ENCODE measurements around the gene SPDYE1. TPM values are rescaled to one million over a fixed set of nuclear protein-coding genes. Genes with fewer than 3 reads are reported as not detected.
A peak's percentile ranks its signal among the peaks of the same experiment; 100 is the strongest.
"Not testable (repeated sequence)": the region's sequence is repeated elsewhere in the genome, so short reads cannot be mapped to it uniquely, and the experiment has no call there.

Gene SPDYE1
- total and polyA plus RNA-seq, 8 donors: 1.4 to 2.5 (median 1.8) TPM; not detected in 2

DNA sequence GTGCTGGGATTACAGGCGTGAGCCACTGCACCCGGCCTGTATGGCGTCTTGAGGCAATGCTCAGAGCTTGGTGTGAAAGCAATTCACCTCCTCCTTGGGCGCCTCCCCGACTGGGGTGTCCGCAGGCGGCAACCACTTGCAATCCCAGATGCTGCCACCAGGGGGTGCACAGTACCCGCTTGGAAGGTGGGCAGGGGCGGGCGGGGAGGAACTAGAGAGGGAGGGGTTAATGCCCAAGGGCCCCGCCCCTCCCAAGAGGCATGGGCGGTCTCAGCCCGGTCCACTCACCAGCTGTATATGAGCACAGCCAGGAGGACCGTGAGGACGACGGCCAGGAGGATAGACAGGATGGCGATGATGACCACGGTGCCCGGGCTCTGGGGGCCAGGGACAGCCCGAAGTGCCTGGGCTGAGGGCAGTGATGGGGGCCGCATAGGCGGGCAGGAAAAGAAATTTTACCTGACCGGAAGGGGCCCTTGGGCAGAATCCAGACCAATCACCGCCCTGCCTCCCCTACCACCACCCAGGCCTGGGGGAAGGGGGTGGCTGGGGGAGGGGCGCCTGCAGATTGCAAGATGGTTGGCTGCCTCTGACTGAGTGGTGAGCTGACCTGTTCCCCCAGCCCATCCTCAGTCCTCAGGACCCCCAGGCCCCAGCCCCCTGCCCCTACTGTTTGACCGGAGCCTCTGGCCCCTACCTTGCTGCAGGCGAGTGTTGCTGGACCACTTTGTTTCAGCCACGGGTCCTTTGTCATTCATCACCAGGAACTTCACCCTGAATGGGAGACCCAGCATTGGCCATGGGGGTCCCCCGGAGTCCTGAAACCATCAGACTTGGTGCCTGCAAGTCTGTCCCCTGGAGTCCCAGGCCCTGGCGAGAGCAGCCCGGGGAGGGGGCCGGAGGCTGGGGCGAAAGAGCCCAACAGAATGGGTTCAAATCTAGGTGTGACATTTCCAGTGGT is 11.5 kb upstream of the SPDYE1 start:
- H3K27ac ChIP-seq; H3K9me3 ChIP-seq; H3K4me1 ChIP-seq; intact Hi-C loops (cut with DNase I); H3K36me3 ChIP-seq; H3K4me3 ChIP-seq; H3K27me3 ChIP-seq: not testable (repeated sequence)
- TF ChIP-seq, protein P1, sequence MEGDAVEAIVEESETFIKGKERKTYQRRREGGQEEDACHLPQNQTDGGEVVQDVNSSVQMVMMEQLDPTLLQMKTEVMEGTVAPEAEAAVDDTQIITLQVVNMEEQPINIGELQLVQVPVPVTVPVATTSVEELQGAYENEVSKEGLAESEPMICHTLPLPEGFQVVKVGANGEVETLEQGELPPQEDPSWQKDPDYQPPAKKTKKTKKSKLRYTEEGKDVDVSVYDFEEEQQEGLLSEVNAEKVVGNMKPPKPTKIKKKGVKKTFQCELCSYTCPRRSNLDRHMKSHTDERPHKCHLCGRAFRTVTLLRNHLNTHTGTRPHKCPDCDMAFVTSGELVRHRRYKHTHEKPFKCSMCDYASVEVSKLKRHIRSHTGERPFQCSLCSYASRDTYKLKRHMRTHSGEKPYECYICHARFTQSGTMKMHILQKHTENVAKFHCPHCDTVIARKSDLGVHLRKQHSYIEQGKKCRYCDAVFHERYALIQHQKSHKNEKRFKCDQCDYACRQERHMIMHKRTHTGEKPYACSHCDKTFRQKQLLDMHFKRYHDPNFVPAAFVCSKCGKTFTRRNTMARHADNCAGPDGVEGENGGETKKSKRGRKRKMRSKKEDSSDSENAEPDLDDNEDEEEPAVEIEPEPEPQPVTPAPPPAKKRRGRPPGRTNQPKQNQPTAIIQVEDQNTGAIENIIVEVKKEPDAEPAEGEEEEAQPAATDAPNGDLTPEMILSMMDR (IDR thresholded peaks at IDR 0.05): peak; percentile 59 to 86
- DNase-seq: peak in 3 of 4 donors; percentile 44 to 92 (median 62)
- ATAC-seq: peak; percentile 85

- H3K27me3 ChIP-seq; H3K27ac ChIP-seq; H3K36me3 ChIP-seq; DNase-seq; intact Hi-C loops (cut with DNase I); H3K9me3 ChIP-seq; ATAC-seq; H3K4me3 ChIP-seq; H3K4me1 ChIP-seq: not testable (repeated sequence)
Measured at GRCh38 chr7:43987476-43987875, 10.2 kb upstream of the SPDYE1 start.

GRCh38 chr7:43990011-43990585 is 7.6 kb upstream of the SPDYE1 start:
- H3K9me3 ChIP-seq; ATAC-seq; H3K27me3 ChIP-seq; H3K4me3 ChIP-seq; intact Hi-C loops (cut with DNase I); H3K36me3 ChIP-seq; H3K4me1 ChIP-seq; H3K27ac ChIP-seq: not testable (repeated sequence)
- DNase-seq: peak in 1 of 4 donors; percentile 27

- H3K9me3 ChIP-seq; DNase-seq; ATAC-seq; H3K4me1 ChIP-seq; H3K4me3 ChIP-seq; intact Hi-C loops (cut with DNase I); H3K36me3 ChIP-seq; H3K27me3 ChIP-seq; H3K27ac ChIP-seq: not testable (repeated sequence)
Measured at GRCh38 chr7:43990829-43991228, 6.9 kb upstream of the SPDYE1 start.

DNA sequence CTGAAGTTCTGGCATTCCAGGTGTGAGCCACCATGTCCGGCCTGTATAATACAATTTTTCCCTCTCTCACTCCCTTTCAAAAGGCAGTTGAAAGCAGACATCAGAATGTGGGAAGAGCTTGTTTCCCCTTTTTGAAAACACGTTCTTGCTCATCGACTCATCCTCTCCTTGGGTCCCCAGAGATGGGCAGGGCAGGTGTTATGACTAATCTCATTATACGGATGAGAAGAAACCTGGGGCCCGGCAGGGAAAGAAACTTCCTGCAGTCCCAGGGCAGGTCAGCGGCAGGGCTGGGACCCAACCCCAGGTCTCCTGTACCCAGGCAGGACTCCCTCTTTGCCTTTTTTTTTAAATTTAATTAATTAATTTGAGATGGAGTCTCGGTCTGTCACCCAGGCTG is 4.8 kb upstream of the SPDYE1 start:
- H3K27me3 ChIP-seq; DNase-seq; ATAC-seq; H3K36me3 ChIP-seq; intact Hi-C loops (cut with DNase I); H3K4me1 ChIP-seq; H3K27ac ChIP-seq; H3K4me3 ChIP-seq; H3K9me3 ChIP-seq: not testable (repeated sequence)

GRCh38 chr7:43994681-43995080 is 3.0 kb upstream of the SPDYE1 start:
- H3K4me3 ChIP-seq; H3K9me3 ChIP-seq; ATAC-seq; intact Hi-C loops (cut with DNase I); H3K27ac ChIP-seq; H3K36me3 ChIP-seq; H3K27me3 ChIP-seq; H3K4me1 ChIP-seq: not testable (repeated sequence)
- peak in 1 of 4 donors; percentile 83 for DNase-seq

GRCh38 chr7:44012081-44012480 is 14.4 kb downstream of the SPDYE1 start:
- H3K4me3 ChIP-seq; ATAC-seq; H3K27me3 ChIP-seq; H3K27ac ChIP-seq; H3K4me1 ChIP-seq; H3K9me3 ChIP-seq; DNase-seq; intact Hi-C loops (cut with DNase I): not testable (repeated sequence)
- H3K36me3 ChIP-seq: peaks cover 0 to 41% of the 10 kb centered on the region in 2 donors

- intact Hi-C loops (cut with DNase I); H3K4me3 ChIP-seq; H3K9me3 ChIP-seq; ATAC-seq; H3K27me3 ChIP-seq; DNase-seq; H3K27ac ChIP-seq: not testable (repeated sequence)
- Histone ChIP-seq H3K4me1 (peaks cover 0 to 20% of the 10 kb centered on the region in 2 donors), H3K36me3 (peaks cover 0 to 32% of the 10 kb centered on the region in 2 donors)
Measured at GRCh38 chr7:44015090-44015489, 17.4 kb downstream of the SPDYE1 start.
